H1 (cell line): Measurements from ENCODE around the gene GRIA3.

Experiments used
- ATF3 ChIP-seq: IDR thresholded peaks from 2 replicates; pipeline ENCODE4 v1.6.1; 2011; ENCODE audit warnings: low read depth, mild to moderate bottlenecking, low read length; ENCODE audit not compliant: insufficient read depth
- BRCA1 ChIP-seq: IDR thresholded peaks from 2 replicates; pipeline ENCODE4 v1.6.1; 2012; ENCODE audit warnings: low read depth, low read length, improper control_type of control experiment
- EGR1 ChIP-seq: IDR thresholded peaks from 2 replicates; pipeline ENCODE4 v1.6.1; 2011; ENCODE audit warnings: low read depth, low read length, borderline replicate concordance
- EP300 ChIP-seq, 2 experiments: IDR thresholded peaks; 1 replicate in 1 of 2; 2 replicates in 1 of 2; pipeline ENCODE4 v1.6.1; 2011 to 2012; ENCODE audit warnings: low read depth in 2 of 2, low read length in 2 of 2, mild to moderate bottlenecking in 2 of 2, borderline replicate concordance in 1 of 2, inconsistent platforms in 1 of 2, moderate library complexity in 1 of 2
- TAF1 ChIP-seq: IDR thresholded peaks from 2 replicates; pipeline ENCODE4 v1.6.1; 2011; ENCODE audit warnings: mild to moderate bottlenecking, low read depth, low read length
- TBP ChIP-seq: IDR thresholded peaks from 2 replicates; pipeline ENCODE4 v1.6.1; 2011; ENCODE audit warnings: low read depth, low read length, improper control_type of control experiment

- TF ChIP-seq TBP, result no peak
- TF ChIP-seq TAF1, result no peak
- TF ChIP-seq EGR1, result no peak
- no peak for TF ChIP-seq BRCA1
- TF ChIP-seq ATF3, result no peak
- no peak for TF ChIP-seq EP300 (IDR thresholded peaks at IDR 0.05; ENCODE audit: borderline replicate concordance in 1 of 2, low read depth in 2 of 2, low read length in 2 of 2)
Measured at GRCh38 chrX:123489011-123489410, 304.9 kb downstream of the GRIA3 start.
